Adipocyte (in vitro differentiated cells): ENCODE data around the gene RAB11FIP4.

Source experiments
- DNase-seq: peaks from one replicate; pipeline ENCODE4 v3.0.0-alpha.2; 2015; ENCODE audit warnings: low read depth
- H3K27me3 ChIP-seq: replicated peaks from 2 replicates; pipeline ENCODE4 v1.7.0; 2013; ENCODE audit warnings: mild to moderate bottlenecking, low read length, moderate library complexity; ENCODE audit not compliant: control insufficient read depth, insufficient read depth
- H3K36me3 ChIP-seq: 2 replicates; pipeline ENCODE4 v1.7.0; 2013; ENCODE audit warnings: low read length, mild to moderate bottlenecking, moderate library complexity; ENCODE audit not compliant: control insufficient read depth, insufficient read depth, severe bottlenecking
- H3K4me1 ChIP-seq: 2 replicates; pipeline ENCODE4 v1.7.0; 2013; ENCODE audit warnings: mild to moderate bottlenecking, low read length, moderate library complexity; ENCODE audit not compliant: control insufficient read depth, insufficient read depth
- H3K4me3 ChIP-seq: 2 replicates; pipeline ENCODE4 v1.7.0; 2013; ENCODE audit warnings: mild to moderate bottlenecking, low read length, moderate library complexity
- H3K9ac ChIP-seq: 2 replicates; pipeline ENCODE4 v1.7.0; 2013; ENCODE audit warnings: mild to moderate bottlenecking, low read length, moderate library complexity
- H3K9me3 ChIP-seq: 2 replicates; pipeline ENCODE4 v1.7.0; 2013; ENCODE audit warnings: mild to moderate bottlenecking, low read length, moderate library complexity; ENCODE audit not compliant: control insufficient read depth

The RAB11FIP4 gene

DNA sequence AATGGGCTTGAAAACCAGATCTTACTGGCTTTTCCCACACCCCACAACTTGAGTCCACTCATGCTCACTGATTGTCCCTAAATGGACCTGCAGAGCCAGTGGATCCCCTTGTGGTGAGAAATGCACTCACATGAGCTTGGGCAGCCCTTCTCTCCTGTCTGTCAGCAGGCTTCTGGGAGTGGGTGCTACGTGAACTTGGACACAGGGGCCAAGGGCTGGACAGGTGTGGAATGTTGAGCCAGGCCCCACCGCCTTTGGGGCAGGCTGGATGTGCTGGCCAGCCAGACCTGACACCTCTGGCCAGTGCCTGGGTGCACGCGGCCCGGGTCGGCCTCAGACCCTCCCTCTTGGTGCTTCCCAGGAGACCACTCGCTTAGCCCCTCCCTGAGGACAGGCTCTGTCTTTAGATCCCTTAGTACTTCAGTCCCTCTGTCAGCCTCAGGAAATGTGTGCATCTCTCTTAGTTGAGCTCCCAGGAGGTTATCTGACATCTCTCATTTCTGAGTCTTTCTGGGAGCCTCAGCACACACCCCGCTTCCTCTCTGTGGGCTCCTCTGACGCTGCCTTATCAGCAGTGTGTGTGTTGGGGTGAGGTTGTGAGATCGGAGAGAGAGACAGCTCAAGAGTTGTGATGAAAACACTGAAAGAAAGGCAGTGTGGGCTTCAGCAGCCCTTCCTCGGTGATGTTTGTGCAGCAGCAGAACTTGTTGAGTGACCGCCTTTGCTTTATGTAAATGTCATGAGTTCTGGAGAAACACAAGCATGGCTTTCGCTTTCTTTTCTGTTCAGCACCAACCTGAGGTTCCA lies 117.0 kb downstream of the RAB11FIP4 start:
- no peak for DNase-seq
- Histone ChIP-seq H3K4me3 (no peak overlapping the region), H3K27me3 (peaks cover 17% of the 10 kb centered on the region), H3K9me3 (no peaks in the 10 kb centered on the region), H3K4me1 (peaks cover 9% of the 10 kb centered on the region), H3K36me3 (no peaks in the 10 kb centered on the region), H3K9ac (no peak overlapping the region)

DNA sequence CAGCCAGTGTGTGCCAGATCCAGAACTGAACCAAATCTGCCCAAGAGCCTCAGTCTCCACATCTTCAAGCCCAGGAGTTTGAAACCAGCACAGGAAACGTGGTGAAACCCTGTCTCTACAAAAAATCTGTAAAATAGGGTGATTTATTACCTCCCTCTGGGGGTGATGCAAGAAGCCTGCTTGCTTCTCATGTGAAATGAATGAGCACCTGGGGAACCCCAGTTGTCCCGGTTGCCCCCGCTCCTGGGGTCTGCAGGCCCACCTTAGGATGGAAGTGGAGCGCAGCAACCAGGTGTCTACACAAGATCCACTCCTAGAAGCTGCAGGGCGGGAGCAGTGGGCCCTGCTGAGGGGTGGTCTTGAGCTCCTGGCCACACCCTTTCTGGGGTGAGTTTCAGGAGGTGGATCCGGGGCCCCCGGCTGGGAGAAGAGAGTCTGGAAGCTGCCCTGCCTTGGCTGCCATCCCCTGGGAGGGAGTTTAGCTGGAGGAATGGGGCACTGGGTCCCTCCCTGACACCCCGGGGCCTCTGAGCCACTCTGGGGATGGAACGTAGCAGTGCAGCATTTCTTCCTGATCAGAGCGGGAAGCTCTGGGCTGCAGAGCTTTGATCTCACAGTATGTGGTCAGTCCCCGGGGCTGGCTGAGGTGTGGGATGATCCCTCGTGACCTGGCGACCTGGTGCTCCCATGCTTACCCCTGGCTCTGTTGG lies 117.8 kb downstream of the RAB11FIP4 start:
- H3K27me3 ChIP-seq = peaks cover 22% of the 10 kb centered on the region
- H3K4me1 ChIP-seq = peaks cover 9% of the 10 kb centered on the region
- no peaks in the 10 kb centered on the region for H3K9me3 ChIP-seq
- H3K4me3 ChIP-seq = no peak overlapping the region
- H3K9ac ChIP-seq = no peak overlapping the region
- no peak for DNase-seq
- no peaks in the 10 kb centered on the region for H3K36me3 ChIP-seq

DNA sequence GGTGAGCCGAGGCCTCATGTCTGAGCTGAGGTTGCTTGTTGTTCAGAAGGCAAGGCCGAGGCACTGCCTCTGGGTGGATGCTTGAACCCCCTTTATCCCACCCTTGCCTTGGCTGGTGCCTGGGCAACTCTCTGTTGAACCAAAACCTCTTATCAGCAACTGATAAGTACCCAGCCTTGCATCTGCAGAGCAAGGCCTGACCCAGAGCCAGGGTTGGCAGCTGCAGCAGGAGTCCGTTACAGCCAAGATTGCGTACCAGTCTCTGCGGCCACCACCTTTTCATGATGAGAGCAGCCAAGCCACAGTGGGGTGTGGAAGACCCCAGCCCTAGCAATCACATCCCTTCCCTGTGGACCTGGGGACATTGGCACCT lies 118.3 kb downstream of the RAB11FIP4 start:
- no peak for DNase-seq
- H3K36me3 ChIP-seq = no peaks in the 10 kb centered on the region
- H3K4me1 ChIP-seq = peaks cover 9% of the 10 kb centered on the region
- no peak overlapping the region for H3K4me3 ChIP-seq
- H3K9me3 ChIP-seq = no peaks in the 10 kb centered on the region
- H3K9ac ChIP-seq = no peak overlapping the region
- peaks cover 20% of the 10 kb centered on the region for H3K27me3 ChIP-seq

DNA sequence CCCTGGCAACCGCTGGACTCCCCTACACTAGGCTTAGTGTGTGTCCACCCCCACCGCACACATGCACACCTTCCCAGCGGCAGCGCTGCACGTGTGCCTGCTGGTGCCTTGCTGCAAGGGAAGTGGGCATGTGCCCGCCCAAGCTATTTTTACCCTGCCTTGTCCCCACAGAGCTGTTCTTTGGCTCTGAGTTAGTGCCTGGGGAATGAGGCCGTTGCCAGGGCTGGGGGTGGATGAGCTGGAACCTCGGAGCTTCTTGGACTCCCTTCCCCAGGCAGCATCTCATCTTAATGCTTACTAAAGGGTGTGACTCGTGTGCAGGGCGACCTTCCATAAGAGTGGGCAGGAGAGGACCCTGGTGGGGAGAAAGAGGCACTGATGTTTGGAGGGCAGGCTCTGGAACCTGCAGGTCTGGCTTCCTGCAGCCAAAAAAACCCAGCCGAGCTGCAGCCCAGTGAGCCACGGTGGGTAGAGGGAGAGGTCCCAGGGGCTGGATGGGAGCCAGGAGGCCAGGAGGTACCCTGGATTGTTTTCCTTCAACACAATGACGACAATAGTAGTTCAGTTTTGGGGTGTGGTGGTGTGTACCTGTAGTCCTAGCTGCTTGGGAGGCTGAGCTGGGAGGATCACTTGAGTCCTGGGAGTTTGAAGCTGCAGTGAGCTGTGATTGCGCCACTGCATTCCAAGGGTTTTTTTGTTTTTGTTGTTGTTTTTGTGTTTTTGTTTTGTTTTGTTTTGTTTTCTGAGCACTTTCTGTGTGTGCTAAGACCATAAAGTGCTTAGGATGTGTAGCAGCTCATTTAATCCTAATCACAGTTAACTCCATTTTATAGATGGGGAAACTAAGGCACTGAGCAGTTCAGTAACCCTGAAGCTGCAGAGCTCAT lies 119.1 kb downstream of the RAB11FIP4 start:
- Histone ChIP-seq H3K4me1 (peaks cover 9% of the 10 kb centered on the region), H3K36me3 (no peaks in the 10 kb centered on the region), H3K4me3 (no peak overlapping the region), H3K27me3 (peaks cover 20% of the 10 kb centered on the region), H3K9me3 (no peaks in the 10 kb centered on the region), H3K9ac (no peak overlapping the region)
- DNase-seq = no peak

DNA sequence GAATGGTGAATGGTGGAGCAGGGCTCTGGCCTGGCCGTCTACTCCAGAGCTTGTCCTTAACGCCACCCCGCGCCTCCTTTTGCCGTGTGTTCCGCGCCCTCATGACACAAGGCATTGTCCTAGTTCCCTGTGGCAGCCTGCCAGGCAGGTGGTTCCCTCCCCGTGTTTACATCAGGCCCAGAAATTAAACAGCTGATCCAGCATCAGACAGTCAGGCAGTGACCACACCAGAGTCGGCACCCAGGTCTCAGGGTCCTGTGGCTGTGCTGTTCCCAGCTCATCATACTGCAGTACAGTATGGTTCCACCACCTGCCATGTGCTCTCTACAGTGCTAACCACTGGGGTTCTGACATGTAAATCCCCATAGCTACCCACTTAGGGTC lies 119.7 kb downstream of the RAB11FIP4 start:
- H3K9ac ChIP-seq = no peak overlapping the region
- H3K36me3 ChIP-seq = no peaks in the 10 kb centered on the region
- no peak for DNase-seq
- H3K27me3 ChIP-seq = peaks cover 20% of the 10 kb centered on the region
- H3K4me1 ChIP-seq = peaks cover 9% of the 10 kb centered on the region
- H3K9me3 ChIP-seq = no peaks in the 10 kb centered on the region
- H3K4me3 ChIP-seq = no peak overlapping the region

DNA sequence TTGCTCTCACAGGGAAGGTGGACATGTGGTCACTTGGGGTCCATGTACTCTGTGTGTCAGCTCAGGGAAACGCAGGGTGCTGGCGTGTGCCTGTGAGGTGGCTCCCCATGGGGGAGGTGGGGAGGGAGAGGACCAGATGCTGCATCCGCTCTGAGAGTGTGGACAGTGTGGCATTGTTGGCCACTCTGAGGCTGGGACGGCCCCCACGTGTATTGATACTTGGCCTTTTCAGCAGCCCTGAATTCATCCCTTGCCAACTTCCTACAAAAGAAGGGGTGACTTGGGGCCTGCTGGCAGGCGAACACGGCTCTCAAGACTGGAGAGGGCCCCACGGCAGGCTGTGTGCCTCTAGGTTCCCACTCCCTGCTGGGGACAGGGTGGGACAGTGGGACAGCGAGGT lies 120.1 kb downstream of the RAB11FIP4 start:
- no peak for DNase-seq
- H3K9me3 ChIP-seq = no peaks in the 10 kb centered on the region
- peaks cover 9% of the 10 kb centered on the region for H3K4me1 ChIP-seq
- no peak overlapping the region for H3K9ac ChIP-seq
- no peak overlapping the region for H3K4me3 ChIP-seq
- peaks cover 20% of the 10 kb centered on the region for H3K27me3 ChIP-seq
- H3K36me3 ChIP-seq = no peaks in the 10 kb centered on the region

DNA sequence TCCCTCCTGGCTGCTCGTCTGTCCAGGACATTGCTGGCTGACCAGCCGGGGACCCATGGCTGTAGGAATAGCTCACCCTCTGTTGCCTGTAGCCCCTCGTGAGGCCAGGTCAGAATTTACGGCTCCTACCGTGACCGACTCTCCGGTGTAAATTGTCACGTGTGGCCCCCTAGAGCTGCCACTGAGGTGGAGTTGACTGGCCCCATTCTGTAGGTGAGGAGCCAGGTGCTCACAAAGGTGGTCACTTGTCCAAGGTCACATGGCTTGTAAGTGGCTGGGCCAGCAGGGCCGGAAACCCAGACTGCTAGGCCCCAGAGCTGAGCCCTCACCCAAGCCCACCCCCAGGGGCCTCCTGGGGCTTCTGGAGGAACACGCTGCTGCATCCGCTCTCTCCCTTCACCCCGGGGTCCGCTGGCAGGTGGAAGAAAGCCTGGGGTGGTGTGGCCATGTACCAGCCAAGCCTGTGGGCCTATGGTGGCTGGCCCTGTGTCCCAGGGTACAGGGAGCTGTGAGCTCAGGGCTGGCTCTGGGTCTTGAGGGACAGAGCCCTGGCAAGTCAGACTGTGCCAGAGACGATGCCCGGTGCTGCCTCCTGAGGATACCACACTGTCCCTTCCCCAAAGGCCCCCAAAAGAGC lies 120.7 kb downstream of the RAB11FIP4 start:
- Histone ChIP-seq H3K4me3 (no peak overlapping the region), H3K9ac (no peak overlapping the region), H3K4me1 (peaks cover 9% of the 10 kb centered on the region), H3K9me3 (no peaks in the 10 kb centered on the region), H3K36me3 (no peaks in the 10 kb centered on the region), H3K27me3 (peaks cover 20% of the 10 kb centered on the region)
- no peak for DNase-seq

DNA sequence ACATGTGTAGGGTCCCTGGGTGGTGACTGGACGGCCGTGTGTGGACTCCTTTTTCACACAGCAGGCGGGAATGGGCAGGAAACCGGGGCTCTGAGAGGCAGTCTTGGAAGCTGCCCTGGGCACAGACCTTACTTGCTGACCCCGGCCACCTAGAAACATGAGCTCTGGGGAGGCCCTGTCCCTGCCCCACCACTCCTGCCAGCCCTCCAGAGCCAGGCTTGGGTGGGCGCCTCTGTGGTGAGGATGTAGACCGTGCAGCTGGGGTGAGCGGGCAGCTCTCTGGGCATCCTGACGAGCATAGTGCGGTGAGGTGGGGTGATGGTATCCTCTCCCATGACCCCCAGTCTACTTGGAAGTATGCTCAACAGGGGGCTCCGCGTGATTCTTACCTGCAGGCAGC lies 121.3 kb downstream of the RAB11FIP4 start:
- Histone ChIP-seq H3K4me1 (peaks cover 9% of the 10 kb centered on the region), H3K9me3 (no peaks in the 10 kb centered on the region), H3K9ac (no peak overlapping the region), H3K36me3 (no peaks in the 10 kb centered on the region), H3K4me3 (no peak overlapping the region), H3K27me3 (peaks cover 20% of the 10 kb centered on the region)
- no peak for DNase-seq

DNA sequence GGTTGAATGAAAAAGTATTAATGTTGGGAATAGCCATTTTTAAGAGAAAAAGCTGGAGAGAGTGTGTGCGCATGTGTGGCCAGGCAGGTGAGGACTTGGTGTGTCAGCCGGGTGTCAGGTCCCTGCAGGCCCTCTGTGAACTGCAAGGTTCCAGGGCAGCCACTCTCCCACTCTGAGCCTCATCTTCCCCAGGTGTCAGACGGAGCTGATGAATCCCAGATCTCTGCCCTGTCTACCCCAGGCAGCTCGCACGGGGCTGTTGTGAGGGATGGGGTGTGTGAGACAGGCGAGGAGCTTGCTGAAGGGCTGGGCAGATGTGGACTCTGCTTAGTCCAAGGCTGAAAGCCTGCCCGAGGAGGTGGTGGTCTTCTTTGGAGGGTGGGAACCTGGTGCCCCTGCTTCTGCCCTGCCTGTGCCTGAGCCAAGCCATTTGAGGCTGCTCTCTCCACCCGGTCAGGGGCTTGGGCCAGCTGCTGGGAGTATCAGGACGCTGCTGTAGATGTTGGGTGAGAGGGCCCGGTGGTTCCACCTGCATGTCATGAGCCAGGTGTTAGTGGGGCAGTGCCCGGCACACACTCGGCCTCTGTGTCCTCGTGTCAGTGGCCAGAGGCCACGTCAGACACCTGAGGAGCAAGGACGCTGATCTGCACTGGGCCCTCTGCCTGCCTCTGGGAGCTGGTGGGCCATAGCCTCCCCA lies 122.4 kb downstream of the RAB11FIP4 start:
- Histone ChIP-seq H3K27me3 (peaks cover 20% of the 10 kb centered on the region), H3K4me3 (no peak overlapping the region), H3K4me1 (peaks cover 9% of the 10 kb centered on the region), H3K36me3 (no peaks in the 10 kb centered on the region), H3K9me3 (no peaks in the 10 kb centered on the region), H3K9ac (no peak overlapping the region)
- DNase-seq = no peak

DNA sequence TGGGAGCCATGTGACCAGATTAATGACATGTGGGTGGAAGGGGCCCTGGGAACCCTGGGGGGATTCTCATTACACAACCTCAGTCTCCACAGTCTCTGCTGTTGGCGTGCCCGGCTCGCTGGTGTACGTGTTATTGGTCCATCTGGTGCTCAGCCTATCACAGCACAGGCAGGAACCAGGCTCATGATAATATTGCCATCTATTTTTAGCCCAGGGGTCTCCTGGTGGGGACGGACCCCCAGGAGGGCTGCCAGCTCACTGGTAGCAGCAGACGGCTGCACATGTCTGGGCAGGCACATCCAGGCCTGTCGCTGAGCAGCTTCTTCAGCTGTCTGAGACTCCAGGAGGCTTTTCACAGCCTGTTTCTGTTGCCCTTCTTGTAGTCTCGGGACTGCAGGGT lies 123.8 kb downstream of the RAB11FIP4 start:
- no peak overlapping the region for H3K9ac ChIP-seq
- DNase-seq = no peak
- H3K9me3 ChIP-seq = no peaks in the 10 kb centered on the region
- no peak overlapping the region for H3K4me3 ChIP-seq
- peaks cover 3% of the 10 kb centered on the region for H3K4me1 ChIP-seq
- H3K36me3 ChIP-seq = no peaks in the 10 kb centered on the region
- H3K27me3 ChIP-seq = peaks cover 20% of the 10 kb centered on the region
